Activated CD4-positive, alpha-beta memory T cell treated with anti-CD3 and anti-CD28 coated beads, Interleukin-2, amount 10 ng/mL, durations not matched to agents 7 days and 5 days (primary cell): ENCODE results near the gene SSTR5. TPM values are rescaled to one million over a fixed set of nuclear protein-coding genes. Genes with fewer than 3 reads are reported as not detected.
A peak's percentile ranks its signal among the peaks of the same experiment; 100 is the strongest.

Experiments
- CTCF ChIA-PET: fragments of 350-600 bp; sonication (Branson Sonifier 250); formaldehyde crosslinking; loops from one replicate; lab custom pipeline; 2021; ENCODE audit warnings: antibody characterized with exemption, inconsistent platforms; lab: Charles Lee
- POLR2A ChIA-PET: fragments of 350-600 bp; sonication (Branson Sonifier 250); formaldehyde crosslinking; loops from one replicate; lab custom pipeline; 2021; ENCODE audit warnings: antibody characterized with exemption; lab: Charles Lee
- DNase-seq: peaks from one replicate; pipeline ENCODE4 v3.0.0-alpha.2; 2020
- H3K27ac Mint-ChIP-seq: one replicate; pipeline ENCODE4 v1.8.0; 2021; ENCODE audit warnings: mild to moderate bottlenecking, mixed read lengths
- H3K27me3 Mint-ChIP-seq: one replicate; pipeline ENCODE4 v1.8.0; 2021; ENCODE audit warnings: mixed read lengths
- H3K36me3 Mint-ChIP-seq: one replicate; pipeline ENCODE4 v1.8.0; 2021; ENCODE audit warnings: low read depth, mixed read lengths
- H3K4me1 Mint-ChIP-seq: one replicate; pipeline ENCODE4 v1.8.0; 2021; ENCODE audit warnings: mixed read lengths
- H3K4me3 Mint-ChIP-seq: one replicate; pipeline ENCODE4 v1.8.0; 2021; ENCODE audit warnings: mild to moderate bottlenecking, mixed read lengths
- H3K9me3 Mint-ChIP-seq: one replicate; pipeline ENCODE4 v1.8.0; 2021; ENCODE audit warnings: mixed read lengths
- total RNA-seq, 2 experiments: library from RNA; stranded (reverse); gene quantifications; one replicate each; pipeline ENCODE4 v1.2.3, GENCODE V29; 2021

SSTR5 gene
- total RNA-seq, 2 experiments from 2014 or later = not detected

DNA sequence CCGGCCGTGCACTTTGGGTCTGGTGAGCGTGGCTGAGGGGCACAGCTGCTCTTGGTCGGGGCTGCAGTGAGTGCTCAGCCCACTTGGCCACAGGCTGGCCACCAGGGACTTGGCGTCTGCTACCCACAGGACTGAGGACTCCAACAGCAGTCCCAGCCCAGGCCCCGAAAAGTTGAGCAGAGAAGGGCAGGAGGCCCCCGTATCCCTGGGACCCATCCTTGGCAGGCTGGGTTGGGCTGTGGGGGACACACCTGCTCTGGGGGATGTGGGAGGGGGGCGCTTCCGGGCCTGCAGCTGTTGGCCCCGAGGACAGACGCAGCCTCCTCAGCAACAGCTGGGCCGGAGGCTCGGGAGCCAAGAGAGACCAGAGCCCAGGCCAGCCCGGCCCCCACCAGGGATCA, 19.4 kb upstream of the SSTR5 start:
- POLR2A ChIA-PET = no interaction called here

DNA sequence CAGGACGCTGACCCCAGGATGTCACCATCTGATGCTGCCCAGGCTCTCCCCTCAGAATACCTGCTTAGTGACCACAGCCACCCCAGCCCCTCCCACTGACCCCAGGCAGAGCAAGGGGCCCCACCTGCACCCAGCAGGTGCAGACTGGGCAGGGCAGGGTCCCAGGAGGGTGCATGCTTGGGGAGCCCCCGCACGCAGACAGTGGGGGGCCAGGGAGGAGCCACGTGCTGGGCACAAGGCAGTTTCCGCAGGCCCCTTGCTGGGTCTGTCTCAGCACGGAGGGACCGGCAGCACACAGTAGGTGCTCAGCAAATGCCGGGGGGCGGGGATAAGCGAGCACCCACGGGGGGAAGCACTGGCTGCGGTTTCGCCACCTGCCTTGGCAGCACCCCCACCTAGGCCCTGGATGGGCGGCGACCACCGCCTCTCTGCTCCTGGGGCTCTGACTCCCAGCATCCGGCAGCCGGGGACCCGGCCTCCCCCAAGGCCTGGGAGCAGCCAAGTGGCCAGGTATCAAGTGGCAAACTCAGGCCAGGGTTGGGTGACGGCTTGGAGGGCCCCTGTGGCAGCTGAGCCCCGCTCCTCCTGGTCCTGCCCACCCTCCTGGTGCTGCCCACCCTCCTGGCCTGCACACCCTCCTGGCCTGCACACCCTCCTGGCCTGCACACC, 18.7 kb upstream of the SSTR5 start:
- no peaks in the 10 kb centered on the region for H3K9me3 Mint-ChIP-seq
- no peaks in the 10 kb centered on the region for H3K36me3 Mint-ChIP-seq
- POLR2A ChIA-PET = no interaction called here
- H3K27me3 Mint-ChIP-seq = no peaks in the 10 kb centered on the region
- H3K4me1 Mint-ChIP-seq = no peaks in the 10 kb centered on the region
- no peak overlapping the region for H3K4me3 Mint-ChIP-seq
- H3K27ac Mint-ChIP-seq = no peak overlapping the region
- CTCF ChIA-PET = interaction anchor here (1.6 kb wide), 1 partner anchor 49 kb away, joined by 3 read pairs; no protein-coding TSS in a partner anchor
- no peak for DNase-seq

More for the DNA sequence above, 19.4 kb upstream of the SSTR5 start:
- Mint-ChIP-seq H3K36me3 (no peaks in the 10 kb centered on the region), H3K4me1 (no peaks in the 10 kb centered on the region), H3K27me3 (no peaks in the 10 kb centered on the region), H3K4me3 (no peak overlapping the region), H3K9me3 (no peaks in the 10 kb centered on the region), H3K27ac (no peak overlapping the region)
- DNase-seq = no peak
- CTCF ChIA-PET = no interaction called here

DNA sequence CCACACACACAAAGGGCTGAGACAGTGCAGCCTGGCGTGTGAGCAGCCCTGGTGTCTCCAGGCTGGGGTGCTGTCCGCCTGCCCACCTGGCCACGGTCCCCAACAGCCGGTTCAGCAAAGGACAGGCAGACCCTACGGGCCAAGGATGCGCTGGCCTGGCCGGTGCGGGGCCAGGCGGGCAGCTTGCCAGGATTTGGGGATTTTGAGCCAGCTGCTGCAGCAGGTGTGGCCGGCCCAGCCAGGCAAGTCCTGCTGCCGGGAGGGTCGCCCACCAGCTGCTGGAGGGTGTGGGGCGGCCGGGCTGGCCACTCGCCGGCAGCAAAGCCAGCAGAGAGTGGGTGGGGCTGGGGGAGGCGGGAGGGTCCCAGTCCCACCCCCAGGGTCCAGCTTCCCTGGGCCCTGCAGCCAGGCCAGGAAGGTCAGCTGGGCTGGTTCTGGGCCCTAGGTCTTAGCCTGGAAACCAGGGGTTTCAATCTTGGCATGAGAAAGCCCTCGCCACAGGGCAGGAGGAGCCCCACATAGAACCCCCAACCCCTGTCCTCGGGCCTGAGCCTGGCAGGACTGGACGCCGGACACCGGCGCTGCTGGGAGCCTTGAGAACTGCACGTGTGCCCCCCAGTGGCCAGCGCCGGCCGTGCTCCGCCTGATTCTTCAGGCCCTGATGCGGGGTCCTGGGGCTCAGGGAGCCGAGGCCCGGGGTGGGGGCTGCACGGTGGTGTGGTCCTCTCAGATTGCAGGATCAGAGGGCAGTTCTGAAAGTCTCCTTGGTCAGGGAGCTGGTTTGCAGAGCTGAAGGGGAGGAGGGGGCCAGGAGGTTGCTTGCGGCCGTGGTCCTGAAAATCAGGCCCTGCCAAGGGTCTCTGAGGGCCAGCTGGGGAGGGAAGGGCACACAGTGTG, 17.6 kb upstream of the SSTR5 start:
- ChIA-PET POLR2A (no interaction called here), CTCF (interaction anchor here (1.6 kb wide), 1 partner anchor 48 kb away, joined by 3 read pairs; no protein-coding TSS in a partner anchor)
- no peaks in the 10 kb centered on the region for H3K4me1 Mint-ChIP-seq
- DNase-seq = peak; percentile 24
- H3K27ac Mint-ChIP-seq = no peak overlapping the region
- no peaks in the 10 kb centered on the region for H3K36me3 Mint-ChIP-seq
- no peaks in the 10 kb centered on the region for H3K27me3 Mint-ChIP-seq
- no peak overlapping the region for H3K4me3 Mint-ChIP-seq
- peaks cover 4% of the 10 kb centered on the region for H3K9me3 Mint-ChIP-seq

DNA sequence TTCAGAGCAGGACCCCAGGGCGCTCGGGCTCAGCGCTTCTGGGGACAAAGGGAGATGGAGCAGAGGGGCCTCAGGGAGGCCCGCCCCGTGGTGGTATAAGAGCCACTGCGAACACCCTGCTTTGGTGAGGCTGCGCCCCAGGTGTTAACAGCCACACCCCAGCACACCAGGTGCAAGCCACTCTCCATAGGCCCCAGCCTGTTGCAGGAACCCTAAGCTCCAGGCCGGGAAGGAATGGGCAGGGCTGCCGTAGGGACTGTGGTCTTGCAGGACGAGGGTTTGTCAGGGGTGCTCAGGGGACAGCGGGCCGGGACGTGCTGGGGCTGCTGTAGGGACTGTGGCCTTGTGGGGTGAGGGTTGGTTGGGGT, 17.0 kb upstream of the SSTR5 start:
- no peak overlapping the region for H3K4me3 Mint-ChIP-seq
- peaks cover 4% of the 10 kb centered on the region for H3K9me3 Mint-ChIP-seq
- no peak overlapping the region for H3K27ac Mint-ChIP-seq
- no peaks in the 10 kb centered on the region for H3K27me3 Mint-ChIP-seq
- ChIA-PET POLR2A (no interaction called here), CTCF (interaction anchor here (0.8 to 1.6 kb wide), 2 partner anchors 48 to 54 kb away, joined by 3 read pairs; no protein-coding TSS in a partner anchor)
- H3K36me3 Mint-ChIP-seq = no peaks in the 10 kb centered on the region
- no peak for DNase-seq
- no peaks in the 10 kb centered on the region for H3K4me1 Mint-ChIP-seq

DNA sequence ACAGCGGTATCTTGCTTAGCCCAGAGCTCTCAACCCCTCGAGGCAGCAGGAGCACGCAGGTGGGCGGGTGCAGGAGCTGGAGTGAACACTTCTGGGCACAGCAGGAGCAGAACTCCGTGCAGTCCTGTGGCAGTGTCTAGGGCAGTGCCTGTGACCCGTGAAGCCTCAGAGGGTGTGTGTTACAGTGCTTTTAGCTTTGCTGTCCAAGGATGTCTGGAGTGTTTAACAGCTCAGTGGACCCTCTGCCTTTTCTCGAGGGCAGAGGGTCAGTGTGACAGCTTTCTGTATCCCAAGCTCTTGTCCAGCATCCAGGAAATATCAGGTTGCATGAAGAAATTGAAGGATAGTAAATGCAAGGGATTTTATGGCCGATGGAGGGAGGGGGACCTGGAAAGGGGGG, 16.4 kb upstream of the SSTR5 start:
- no peak for DNase-seq
- Mint-ChIP-seq H3K36me3 (no peaks in the 10 kb centered on the region), H3K27ac (no peak overlapping the region), H3K4me1 (no peaks in the 10 kb centered on the region), H3K4me3 (no peak overlapping the region), H3K27me3 (no peaks in the 10 kb centered on the region), H3K9me3 (peaks cover 4% of the 10 kb centered on the region)
- ChIA-PET CTCF (interaction anchor here (0.8 to 2.3 kb wide), 2 partner anchors 13 to 54 kb away, joined by 3 to 6 read pairs; no protein-coding TSS in a partner anchor), POLR2A (no interaction called here)

DNA sequence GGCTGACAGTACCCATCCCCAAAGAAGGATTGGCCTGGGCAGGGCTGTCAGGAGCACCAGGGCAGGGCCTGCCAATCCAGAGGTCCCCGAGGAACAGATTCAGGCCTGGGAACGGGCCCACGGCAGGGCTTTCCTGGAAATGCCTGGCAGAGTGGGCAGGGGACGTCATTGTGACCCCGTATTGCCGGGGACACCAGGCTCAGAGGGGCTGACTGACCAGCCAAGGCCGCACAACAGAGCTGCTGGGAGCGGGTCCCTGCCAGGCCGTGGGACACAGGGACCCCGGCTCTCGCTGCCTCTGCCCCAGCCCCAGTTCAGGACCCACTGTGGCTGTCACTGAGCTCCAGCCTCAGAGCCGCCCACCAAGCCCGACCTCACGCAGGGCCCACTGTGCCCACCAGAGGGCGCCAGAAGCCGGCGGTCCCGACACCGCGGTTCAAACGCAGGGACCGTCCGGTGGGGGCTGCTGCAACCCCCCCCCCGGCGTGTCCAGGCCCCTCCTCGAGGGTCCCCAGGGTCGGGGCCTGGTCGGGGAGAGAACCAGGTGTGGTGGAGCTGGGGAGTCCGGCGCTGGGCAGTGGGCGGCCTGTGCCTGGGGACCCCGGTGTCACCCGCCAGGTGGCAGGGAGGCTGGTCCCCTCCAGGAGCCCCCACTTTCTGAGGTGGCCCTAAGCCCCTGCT, 15.2 kb upstream of the SSTR5 start:
- no peaks in the 10 kb centered on the region for H3K27me3 Mint-ChIP-seq
- H3K27ac Mint-ChIP-seq = no peak overlapping the region
- POLR2A ChIA-PET = no interaction called here
- no peaks in the 10 kb centered on the region for H3K4me1 Mint-ChIP-seq
- no peaks in the 10 kb centered on the region for H3K36me3 Mint-ChIP-seq
- DNase-seq = peak; percentile 50
- H3K9me3 Mint-ChIP-seq = peaks cover 4% of the 10 kb centered on the region
- CTCF ChIA-PET = interaction anchor here (0.5 to 2.3 kb wide), 6 partner anchors 12 to 348 kb away, joined by 3 to 6 read pairs (median 4); no protein-coding TSS in a partner anchor
- H3K4me3 Mint-ChIP-seq = no peak overlapping the region

DNA sequence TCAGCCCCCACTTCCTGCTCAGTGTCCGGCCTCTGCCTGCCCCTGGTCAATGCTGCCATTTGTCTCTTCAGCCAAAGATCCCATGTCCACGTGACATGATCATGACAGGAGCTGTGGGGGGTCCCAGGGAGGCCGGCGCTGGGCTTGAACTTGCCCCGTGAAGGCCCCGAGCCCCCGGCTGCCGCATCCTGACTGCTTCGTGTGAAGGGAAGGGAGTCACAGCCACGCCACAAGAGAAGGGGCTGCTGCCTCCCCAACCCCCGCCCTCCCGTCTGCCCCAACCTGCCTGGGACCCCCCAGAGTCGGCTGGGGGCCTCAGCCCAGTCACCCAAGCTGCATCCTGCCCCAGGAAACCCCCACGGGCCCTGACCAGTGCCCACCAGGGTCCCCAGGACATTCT, 14.3 kb upstream of the SSTR5 start:
- ChIA-PET POLR2A (no interaction called here), CTCF (interaction anchor here (0.6 to 2.3 kb wide), 3 partner anchors 11 to 349 kb away, joined by 3 to 6 read pairs (median 4); no protein-coding TSS in a partner anchor)
- DNase-seq = no peak
- no peaks in the 10 kb centered on the region for H3K4me1 Mint-ChIP-seq
- peaks cover 4% of the 10 kb centered on the region for H3K9me3 Mint-ChIP-seq
- H3K27me3 Mint-ChIP-seq = no peaks in the 10 kb centered on the region
- H3K4me3 Mint-ChIP-seq = no peak overlapping the region
- H3K27ac Mint-ChIP-seq = no peak overlapping the region
- H3K36me3 Mint-ChIP-seq = no peaks in the 10 kb centered on the region

DNA sequence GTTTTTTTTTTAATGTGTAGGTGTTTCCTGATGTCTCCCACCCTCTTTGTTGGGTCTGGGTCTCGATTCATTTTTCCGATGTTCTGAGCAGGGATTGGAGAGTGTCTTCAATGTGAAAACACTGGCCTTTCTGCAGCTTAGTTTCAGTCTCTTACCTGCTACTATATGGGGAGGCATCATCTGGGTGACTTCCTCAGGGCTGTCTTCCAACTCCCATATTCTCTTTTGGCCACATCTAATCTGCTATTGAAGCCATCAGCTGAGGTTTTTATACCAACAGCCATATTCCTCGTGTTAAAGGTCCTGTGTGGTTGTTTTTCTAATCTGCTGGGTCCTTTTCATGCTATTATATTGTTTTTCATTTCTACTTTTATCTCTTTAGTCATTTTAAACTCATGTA, 13.2 kb upstream of the SSTR5 start:
- ChIA-PET CTCF (no interaction called here), POLR2A (no interaction called here)
- H3K27me3 Mint-ChIP-seq = no peaks in the 10 kb centered on the region

DNA sequence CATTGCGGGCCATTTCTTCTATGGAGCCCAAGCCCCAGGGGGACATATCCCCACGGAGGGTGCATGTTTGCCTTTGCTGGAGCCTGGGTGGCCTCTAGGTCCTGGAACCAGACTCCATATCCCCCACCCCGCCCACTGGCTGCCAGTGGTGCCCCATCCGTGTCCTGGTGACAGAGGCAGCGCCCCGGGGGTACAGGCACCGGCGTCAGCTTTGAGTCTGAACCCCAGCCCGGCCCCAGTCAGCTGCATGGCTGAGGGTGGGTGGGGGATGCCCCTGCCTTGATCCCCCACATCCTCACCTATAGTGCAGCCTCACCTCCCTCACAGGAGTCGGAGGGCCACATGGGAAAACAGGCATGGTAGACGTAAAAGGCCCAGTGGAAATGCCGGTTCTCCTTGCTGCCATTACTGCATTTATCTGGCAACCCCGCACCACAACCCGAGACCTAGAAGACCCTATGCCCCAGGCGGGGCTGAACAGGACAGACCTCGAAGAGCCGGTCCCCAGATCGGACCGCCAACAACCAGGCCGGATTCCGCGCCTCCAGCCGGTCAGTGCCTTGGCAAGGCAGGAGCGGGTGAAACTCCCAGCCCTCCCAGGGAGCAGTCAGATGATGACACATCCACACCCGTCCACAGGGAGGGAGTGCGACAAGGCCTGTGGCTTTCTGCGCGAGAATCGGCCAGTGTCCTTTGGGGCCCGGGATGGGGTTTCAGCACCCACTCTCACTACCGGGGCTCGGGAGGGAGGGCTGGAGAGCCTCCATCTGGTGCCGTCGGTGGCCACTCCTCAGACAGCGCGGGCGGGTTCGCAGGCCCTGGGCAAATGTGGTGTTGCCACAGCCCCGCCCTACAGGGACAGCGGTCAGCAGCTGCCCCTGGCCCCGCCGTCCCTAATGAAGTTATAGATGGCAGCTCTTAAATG, 11.9 kb upstream of the SSTR5 start:
- peaks cover 6% of the 10 kb centered on the region for H3K27me3 Mint-ChIP-seq
- ChIA-PET CTCF (no interaction called here), POLR2A (interaction anchor here (0.7 kb wide), 1 partner anchor 97 kb away, joined by 3 read pairs; no protein-coding TSS in a partner anchor)
- H3K36me3 Mint-ChIP-seq = no peaks in the 10 kb centered on the region
- H3K4me1 Mint-ChIP-seq = no peaks in the 10 kb centered on the region
- DNase-seq = no peak
- peaks cover 4% of the 10 kb centered on the region for H3K9me3 Mint-ChIP-seq
- no peak overlapping the region for H3K4me3 Mint-ChIP-seq
- H3K27ac Mint-ChIP-seq = no peak overlapping the region

More for the DNA sequence above, 13.2 kb upstream of the SSTR5 start:
- no peaks in the 10 kb centered on the region for H3K36me3 Mint-ChIP-seq
- H3K27ac Mint-ChIP-seq = no peak overlapping the region
- H3K4me1 Mint-ChIP-seq = no peaks in the 10 kb centered on the region
- H3K4me3 Mint-ChIP-seq = no peak overlapping the region
- DNase-seq = no peak
- H3K9me3 Mint-ChIP-seq = peaks cover 4% of the 10 kb centered on the region

DNA sequence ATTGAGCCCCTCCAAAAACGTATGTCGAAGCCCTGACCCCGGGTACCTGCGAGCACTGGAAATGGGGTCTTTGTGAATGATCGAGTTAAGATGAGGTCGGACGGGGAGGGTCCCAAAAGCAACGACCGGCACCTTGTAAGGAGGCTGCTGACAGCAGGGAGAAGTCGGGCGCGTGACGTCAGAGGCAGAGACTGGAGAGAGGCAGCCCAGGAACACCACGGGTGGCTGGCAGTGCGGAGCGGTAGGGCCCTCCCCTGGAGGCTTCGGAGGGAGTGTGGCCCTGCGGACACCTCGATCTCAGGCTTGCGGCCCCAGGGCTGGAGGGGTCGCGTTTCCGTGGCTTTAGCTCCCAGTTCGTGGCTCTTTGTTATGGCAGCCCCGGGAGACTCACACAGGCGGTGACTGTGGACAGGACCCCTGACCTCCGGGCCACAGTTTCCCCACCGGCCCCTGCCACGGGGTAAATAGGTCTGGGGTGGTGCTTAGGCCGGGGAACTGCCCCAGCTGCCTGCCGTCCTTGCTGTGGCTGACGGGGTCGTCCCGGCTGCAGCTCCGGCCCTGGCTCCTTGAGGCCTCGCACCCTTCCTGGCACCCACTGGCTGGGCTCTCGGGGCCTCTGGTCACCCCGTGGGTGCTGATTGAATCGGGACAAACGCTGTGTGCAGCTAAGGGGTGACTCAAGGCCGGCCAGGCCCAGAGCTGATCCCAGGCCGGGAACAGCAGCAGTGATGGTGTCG, 10.6 kb upstream of the SSTR5 start:
- Mint-ChIP-seq H3K27ac (no peak overlapping the region), H3K9me3 (peaks cover 4% of the 10 kb centered on the region), H3K4me3 (no peak overlapping the region), H3K36me3 (no peaks in the 10 kb centered on the region), H3K27me3 (peaks cover 6% of the 10 kb centered on the region), H3K4me1 (no peaks in the 10 kb centered on the region)
- no peak for DNase-seq
- ChIA-PET POLR2A (no interaction called here), CTCF (no interaction called here)

DNA sequence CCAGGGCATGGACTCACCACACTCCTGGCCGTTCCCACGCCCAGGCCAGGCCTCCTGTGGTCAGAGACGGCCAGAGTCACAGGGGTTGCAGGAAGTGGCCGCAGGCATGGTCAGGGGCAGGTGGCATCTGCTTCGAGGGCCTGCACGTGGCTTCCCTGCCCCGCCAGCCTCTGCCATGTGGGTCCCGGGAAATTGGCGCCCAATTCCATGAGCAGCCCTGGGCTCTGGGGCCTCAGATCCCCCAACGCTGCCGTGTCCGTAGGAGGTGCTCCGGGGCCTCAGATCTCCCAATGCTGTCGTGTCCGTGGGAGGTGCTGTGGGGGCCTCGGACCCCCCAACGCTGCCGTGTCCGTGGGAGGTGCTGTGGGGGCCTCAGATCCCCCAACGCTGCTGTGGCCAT, 9.7 kb upstream of the SSTR5 start:
- H3K4me1 Mint-ChIP-seq = peaks cover 3% of the 10 kb centered on the region
- CTCF ChIA-PET = no interaction called here
- POLR2A ChIA-PET = no interaction called here
- H3K27ac Mint-ChIP-seq = no peak overlapping the region
- H3K9me3 Mint-ChIP-seq = peaks cover 4% of the 10 kb centered on the region
- DNase-seq = no peak
- H3K27me3 Mint-ChIP-seq = peaks cover 10% of the 10 kb centered on the region
- H3K4me3 Mint-ChIP-seq = no peak overlapping the region
- peaks cover 5% of the 10 kb centered on the region for H3K36me3 Mint-ChIP-seq
